Astrocyte of the cerebellum (primary cell): ENCODE data around the gene ATP8A2.

ENCODE experiments used
- DNase-seq: peaks from one replicate; pipeline ENCODE4 v3.0.0-alpha.2; 2011; ENCODE audit warnings: low read depth
- H3K4me3 ChIP-seq: 2 replicates; pipeline ENCODE4 v1.5.1; 2011; ENCODE audit warnings: mild to moderate bottlenecking, low read depth, low read length, moderate library complexity
- CTCF ChIP-seq: IDR thresholded peaks from 2 replicates; pipeline ENCODE4 v1.5.1; 2012; ENCODE audit warnings: low read length, low read depth, moderate library complexity, mild to moderate bottlenecking; ENCODE audit errors: missing control alignments
- in situ Hi-C: cut with HindIII; loops from 2 replicates; pipeline ENCODE4 v1.10.0; 2017; ENCODE audit warnings: low sequenced_read_pairs

The ATP8A2 gene

DNA sequence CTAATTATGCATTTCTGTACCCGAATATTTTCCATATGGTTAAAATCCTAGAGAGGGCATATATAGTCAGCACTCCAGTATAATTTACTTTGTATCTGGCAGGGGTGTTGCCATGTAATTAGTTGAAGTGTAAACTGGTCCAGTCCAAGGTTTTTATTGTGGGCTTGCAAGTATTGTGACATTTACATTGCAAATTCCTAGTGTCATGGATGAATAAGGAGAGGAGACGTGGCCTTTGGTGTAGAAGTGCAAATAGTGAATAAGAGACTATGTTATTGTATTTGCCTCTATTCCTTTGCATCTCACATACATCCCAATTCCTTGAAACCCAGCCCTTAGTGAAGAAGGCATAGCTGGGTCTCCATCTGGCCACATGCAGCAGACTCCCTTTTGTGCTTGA is 330.6 kb downstream of the ATP8A2 start:
- in situ Hi-C loops = no loop called here
- no peak for TF ChIP-seq CTCF
- no peak for DNase-seq
- H3K4me3 ChIP-seq = no peak overlapping the region

GRCh38 chr13:25707726-25708125 is 336.0 kb downstream of the ATP8A2 start:
- DNase-seq = no peak
- no peak for TF ChIP-seq CTCF
- in situ Hi-C loops = no loop called here
- no peak overlapping the region for H3K4me3 ChIP-seq

DNA sequence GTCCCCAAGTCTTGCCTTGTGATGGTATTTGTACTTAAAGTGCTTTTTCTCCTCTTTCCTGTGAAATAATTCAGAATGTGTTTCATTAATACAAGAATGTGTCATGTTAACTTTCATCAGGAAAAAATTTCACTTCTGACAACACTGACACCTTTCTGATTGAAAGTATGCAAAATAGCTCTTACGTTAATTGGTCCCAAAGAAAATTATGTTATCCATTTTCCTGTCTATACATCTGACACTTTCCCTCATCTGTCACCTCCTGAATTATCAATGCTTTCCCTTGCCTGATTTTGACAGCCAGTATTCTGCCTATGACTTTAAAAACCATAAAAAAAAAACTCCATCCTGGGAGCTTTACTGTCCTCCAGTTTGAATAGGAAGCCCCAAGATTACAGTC is 336.5 kb downstream of the ATP8A2 start:
- in situ Hi-C loops = no loop called here
- no peak for TF ChIP-seq CTCF
- H3K4me3 ChIP-seq = no peak overlapping the region
- no peak for DNase-seq

DNA sequence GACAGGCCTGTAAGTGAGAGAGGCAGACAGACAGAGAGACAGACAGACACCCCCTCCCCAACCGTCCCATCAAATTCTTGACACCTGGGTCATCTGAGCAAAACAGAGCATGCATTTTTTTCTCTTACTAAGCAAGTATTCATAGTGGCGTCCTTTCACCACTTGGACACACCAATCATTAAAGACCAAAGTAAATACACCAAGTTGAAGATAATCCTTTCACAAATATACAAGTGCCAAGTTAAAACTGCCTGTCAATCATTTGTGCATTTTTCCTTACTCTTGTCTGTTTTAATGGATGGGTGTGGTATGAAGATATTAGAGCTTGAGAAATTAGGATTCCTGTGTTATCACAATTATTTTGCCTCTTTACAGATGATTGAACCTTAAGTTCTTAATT is 337.3 kb downstream of the ATP8A2 start:
- no peak for TF ChIP-seq CTCF
- in situ Hi-C loops = no loop called here
- H3K4me3 ChIP-seq = no peak overlapping the region
- DNase-seq = no peak

DNA sequence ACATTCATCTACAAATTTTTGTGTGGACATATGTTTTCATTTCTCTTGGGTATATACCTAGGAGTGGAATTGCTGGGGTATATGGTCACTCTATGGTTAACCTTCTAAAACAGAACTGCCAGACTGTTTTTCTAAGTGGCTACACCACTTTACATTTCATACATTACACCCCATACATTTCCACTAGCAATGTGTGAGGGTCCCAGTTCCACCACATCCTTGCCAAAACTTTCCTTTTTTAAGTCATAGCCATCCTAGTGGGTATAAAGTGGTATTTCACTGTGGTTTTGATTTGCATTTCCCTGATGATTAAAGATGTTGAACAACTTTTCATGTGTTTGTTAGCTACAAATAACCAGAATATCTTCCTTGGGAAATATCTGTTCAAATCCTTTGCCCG is 344.0 kb downstream of the ATP8A2 start:
- in situ Hi-C loops = no loop called here
- no peak for DNase-seq
- H3K4me3 ChIP-seq = no peak overlapping the region
- TF ChIP-seq CTCF = no peak

DNA sequence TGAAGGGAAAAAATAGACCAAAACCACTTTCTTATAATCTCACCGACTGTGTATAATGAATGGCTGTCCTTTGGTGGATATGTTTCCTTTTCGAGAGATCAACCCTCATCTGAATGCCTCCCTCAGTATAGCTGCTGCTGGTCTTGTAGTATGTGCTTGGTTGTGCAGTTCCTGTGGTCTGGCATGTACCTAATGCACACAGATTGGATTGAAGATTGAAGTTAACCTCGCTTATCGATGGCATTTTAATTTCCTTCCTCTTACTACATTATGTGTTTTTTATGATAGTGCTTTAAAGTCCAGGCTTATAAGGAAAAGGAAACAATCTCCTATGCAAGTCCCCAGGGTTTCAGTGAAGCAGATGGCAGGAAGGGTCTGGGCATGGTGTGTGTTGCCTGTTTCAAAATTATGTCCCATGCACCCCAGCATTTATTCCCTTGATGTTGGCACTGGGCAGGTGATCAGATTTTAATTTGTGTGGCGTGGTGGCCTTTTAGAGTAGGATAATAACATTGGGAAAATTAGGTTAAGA is 346.0 kb downstream of the ATP8A2 start:
- in situ Hi-C loops = no loop called here
- no peak for DNase-seq

More for the DNA sequence above, 346.0 kb downstream of the ATP8A2 start:
- TF ChIP-seq CTCF = no peak
- no peak overlapping the region for H3K4me3 ChIP-seq
